ENCODE measurements around the gene CYS1.

CYS1 gene

GRCh38 chr2:10042301-10043161 lies 37.7 kb downstream of the CYS1 start:
- no peak overlapping the region for H3K4me3 ChIP-seq (ENCODE audit: low read depth, low read length)
- no peaks in the 10 kb centered on the region for H3K4me1 ChIP-seq
- H3K27me3 ChIP-seq, result no peaks in the 10 kb centered on the region
- TF ChIP-seq, protein P1, sequence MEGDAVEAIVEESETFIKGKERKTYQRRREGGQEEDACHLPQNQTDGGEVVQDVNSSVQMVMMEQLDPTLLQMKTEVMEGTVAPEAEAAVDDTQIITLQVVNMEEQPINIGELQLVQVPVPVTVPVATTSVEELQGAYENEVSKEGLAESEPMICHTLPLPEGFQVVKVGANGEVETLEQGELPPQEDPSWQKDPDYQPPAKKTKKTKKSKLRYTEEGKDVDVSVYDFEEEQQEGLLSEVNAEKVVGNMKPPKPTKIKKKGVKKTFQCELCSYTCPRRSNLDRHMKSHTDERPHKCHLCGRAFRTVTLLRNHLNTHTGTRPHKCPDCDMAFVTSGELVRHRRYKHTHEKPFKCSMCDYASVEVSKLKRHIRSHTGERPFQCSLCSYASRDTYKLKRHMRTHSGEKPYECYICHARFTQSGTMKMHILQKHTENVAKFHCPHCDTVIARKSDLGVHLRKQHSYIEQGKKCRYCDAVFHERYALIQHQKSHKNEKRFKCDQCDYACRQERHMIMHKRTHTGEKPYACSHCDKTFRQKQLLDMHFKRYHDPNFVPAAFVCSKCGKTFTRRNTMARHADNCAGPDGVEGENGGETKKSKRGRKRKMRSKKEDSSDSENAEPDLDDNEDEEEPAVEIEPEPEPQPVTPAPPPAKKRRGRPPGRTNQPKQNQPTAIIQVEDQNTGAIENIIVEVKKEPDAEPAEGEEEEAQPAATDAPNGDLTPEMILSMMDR (IDR thresholded peaks at IDR 0.05; ENCODE audit: low read depth, low read length), result no peak
- no peaks in the 10 kb centered on the region for H3K36me3 ChIP-seq
- no peak for DNase-seq
- no peaks in the 10 kb centered on the region for H3K9me3 ChIP-seq

GRCh38 chr2:10041711-10042110 lies 38.5 kb downstream of the CYS1 start:
- no peak overlapping the region for H3K4me3 ChIP-seq (ENCODE audit: low read depth, low read length)
- no peaks in the 10 kb centered on the region for H3K27me3 ChIP-seq

GRCh38 chr2:10039658-10040410 lies 40.4 kb downstream of the CYS1 start:
- TF ChIP-seq, protein P1 (IDR thresholded peaks at IDR 0.05; ENCODE audit: low read depth, low read length), result peak; percentile 9; the same call in 1 of the 2 replicates
- no peaks in the 10 kb centered on the region for H3K36me3 ChIP-seq
- no peaks in the 10 kb centered on the region for H3K27me3 ChIP-seq
- H3K9me3 ChIP-seq, result no peaks in the 10 kb centered on the region
- no peaks in the 10 kb centered on the region for H3K4me1 ChIP-seq
- H3K4me3 ChIP-seq (ENCODE audit: low read depth, low read length), result 0 out of 2 replicates have a peak overlapping the region, but pooled peaks have one; percentile 8
- DNase-seq, result peak; percentile 68

More at GRCh38 chr2:10041711-10042110, 38.5 kb downstream of the CYS1 start:
- Histone ChIP-seq H3K36me3 (no peaks in the 10 kb centered on the region), H3K4me1 (no peaks in the 10 kb centered on the region), H3K9me3 (no peaks in the 10 kb centered on the region)
- TF ChIP-seq, protein P1 (IDR thresholded peaks at IDR 0.05; ENCODE audit: low read depth, low read length), result no peak
- no peak for DNase-seq

DNA sequence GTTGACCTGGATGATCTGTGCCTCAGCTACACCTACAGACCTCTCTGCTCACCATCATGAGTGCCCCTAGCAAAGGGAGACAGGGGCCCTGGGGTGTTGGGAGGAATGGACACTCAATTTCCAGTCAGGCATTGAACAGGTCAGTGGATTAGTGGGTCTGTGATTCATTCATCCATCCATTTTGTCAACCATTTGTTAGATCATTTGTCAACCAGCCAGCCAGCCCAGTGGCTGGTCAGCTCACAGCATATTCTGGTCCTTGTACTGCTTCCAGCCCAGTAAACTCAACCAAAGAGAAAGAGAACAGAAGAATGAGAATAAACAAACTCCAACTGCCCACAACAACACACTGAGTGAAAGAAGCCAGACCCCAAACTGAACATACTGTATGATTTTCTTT lies 41.5 kb downstream of the CYS1 start:
- H3K27me3 ChIP-seq, result no peaks in the 10 kb centered on the region

GRCh38 chr2:10038123-10038522 lies 42.1 kb downstream of the CYS1 start:
- TF ChIP-seq, protein P1 (IDR thresholded peaks at IDR 0.05; ENCODE audit: low read depth, low read length), result no peak
- H3K4me1 ChIP-seq, result no peaks in the 10 kb centered on the region

More for the DNA sequence above, 41.5 kb downstream of the CYS1 start:
- no peak for DNase-seq
- no peaks in the 10 kb centered on the region for H3K9me3 ChIP-seq
- no peak overlapping the region for H3K4me3 ChIP-seq (ENCODE audit: low read depth, low read length)
- H3K36me3 ChIP-seq, result no peaks in the 10 kb centered on the region
- no peaks in the 10 kb centered on the region for H3K4me1 ChIP-seq
- TF ChIP-seq, protein P1 (IDR thresholded peaks at IDR 0.05; ENCODE audit: low read depth, low read length), result no peak

More at GRCh38 chr2:10038123-10038522, 42.1 kb downstream of the CYS1 start:
- H3K9me3 ChIP-seq, result no peaks in the 10 kb centered on the region
- no peaks in the 10 kb centered on the region for H3K36me3 ChIP-seq
- H3K27me3 ChIP-seq, result no peaks in the 10 kb centered on the region
- no peak overlapping the region for H3K4me3 ChIP-seq (ENCODE audit: low read depth, low read length)
- no peak for DNase-seq

All from BE2C (cell line).